H1 (cell line): ENCODE data around the gene STAMBPL1.

Experiments
- POLR2AphosphoS5 ChIP-seq: IDR thresholded peaks from 2 replicates; pipeline ENCODE4 v1.6.1; 2011; ENCODE audit warnings: low read depth, low read length
- TF ChIP-seq, protein P1 (sequence below), 3 experiments: IDR thresholded peaks; 1 replicate in 2 of 3; 2 replicates in 1 of 3; pipeline versions ENCODE4 v1.5.1 to v1.6.1; 2011; ENCODE audit warnings: low read length in 3 of 3, mild to moderate bottlenecking in 3 of 3, inconsistent platforms in 2 of 3, low read depth in 1 of 3, moderate library complexity in 1 of 3; ENCODE audit not compliant: insufficient read depth in 1 of 3; ENCODE audit errors: control extremely low read depth in 1 of 3

DNA sequence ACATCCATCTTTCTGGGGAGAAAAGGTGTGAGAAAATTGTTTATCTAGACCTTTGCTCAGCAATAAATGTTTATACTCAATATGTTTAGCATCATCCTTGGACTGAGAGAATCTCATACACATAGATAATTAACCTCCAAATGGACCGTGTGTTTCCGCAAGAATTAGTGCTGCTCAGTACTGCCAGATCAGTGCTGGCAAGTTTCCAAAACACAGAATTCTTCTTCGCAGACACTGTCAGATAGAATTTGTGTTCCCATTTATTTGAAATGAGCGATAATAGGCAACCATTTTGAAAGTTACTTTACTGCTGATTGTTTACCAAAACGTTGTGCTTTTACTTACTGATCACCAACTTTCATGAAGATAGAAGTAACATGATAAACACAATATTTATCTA is 33.7 kb downstream of the STAMBPL1 start:
- TF ChIP-seq, protein P1, sequence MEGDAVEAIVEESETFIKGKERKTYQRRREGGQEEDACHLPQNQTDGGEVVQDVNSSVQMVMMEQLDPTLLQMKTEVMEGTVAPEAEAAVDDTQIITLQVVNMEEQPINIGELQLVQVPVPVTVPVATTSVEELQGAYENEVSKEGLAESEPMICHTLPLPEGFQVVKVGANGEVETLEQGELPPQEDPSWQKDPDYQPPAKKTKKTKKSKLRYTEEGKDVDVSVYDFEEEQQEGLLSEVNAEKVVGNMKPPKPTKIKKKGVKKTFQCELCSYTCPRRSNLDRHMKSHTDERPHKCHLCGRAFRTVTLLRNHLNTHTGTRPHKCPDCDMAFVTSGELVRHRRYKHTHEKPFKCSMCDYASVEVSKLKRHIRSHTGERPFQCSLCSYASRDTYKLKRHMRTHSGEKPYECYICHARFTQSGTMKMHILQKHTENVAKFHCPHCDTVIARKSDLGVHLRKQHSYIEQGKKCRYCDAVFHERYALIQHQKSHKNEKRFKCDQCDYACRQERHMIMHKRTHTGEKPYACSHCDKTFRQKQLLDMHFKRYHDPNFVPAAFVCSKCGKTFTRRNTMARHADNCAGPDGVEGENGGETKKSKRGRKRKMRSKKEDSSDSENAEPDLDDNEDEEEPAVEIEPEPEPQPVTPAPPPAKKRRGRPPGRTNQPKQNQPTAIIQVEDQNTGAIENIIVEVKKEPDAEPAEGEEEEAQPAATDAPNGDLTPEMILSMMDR (IDR thresholded peaks at IDR 0.05; ENCODE audit: control extremely low read depth in 1 of 3, insufficient read depth in 1 of 3, low read depth in 1 of 3, low read length in 3 of 3) = no peak
- TF ChIP-seq POLR2AphosphoS5 = no peak
